ENCODE results near the gene HINT2.

HINT2 gene

DNA sequence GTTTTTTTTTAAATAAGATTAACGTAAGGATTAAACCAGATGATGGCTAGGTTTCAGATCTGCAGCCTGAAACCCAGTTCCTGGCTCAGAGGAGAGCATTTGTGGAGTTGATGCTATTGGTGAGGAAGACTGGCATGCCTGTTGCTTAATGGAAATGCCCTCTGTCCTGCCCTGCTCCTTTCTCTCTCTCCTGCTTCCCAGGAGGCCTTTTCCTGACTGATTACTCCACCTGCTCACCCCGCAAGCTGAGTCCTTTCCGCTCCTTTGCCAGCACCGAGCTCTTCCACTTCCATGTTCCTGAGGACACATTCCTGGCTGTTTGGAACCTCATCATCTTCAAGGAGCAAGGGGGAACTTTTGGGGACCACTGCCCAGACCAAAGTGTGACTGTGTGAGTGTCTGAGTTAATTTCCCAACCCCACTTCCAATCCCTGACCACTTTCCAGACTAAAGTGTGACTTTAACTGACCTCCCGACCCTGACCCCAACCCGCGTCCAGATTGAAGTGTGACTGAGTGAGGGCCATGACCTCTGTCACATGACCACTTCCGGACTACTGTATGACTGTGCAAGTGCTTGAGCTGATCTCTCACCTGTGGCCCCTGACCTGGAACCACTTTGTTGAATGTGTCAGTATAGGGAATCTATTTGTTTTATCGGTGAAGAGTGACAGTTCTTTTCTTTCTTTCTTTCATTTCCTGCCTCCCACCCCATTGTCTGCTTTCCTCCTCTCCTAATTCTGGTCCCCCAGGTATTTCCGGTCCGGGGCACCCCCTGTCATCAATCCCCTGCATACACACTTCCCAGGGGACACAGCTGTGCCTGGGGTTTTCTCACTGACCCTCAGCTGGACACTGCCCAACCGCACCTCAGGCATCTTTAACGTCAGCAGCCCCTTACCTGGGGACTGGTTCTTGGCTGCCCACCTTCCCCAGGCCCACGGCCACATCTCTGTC, 19.7 kb upstream of the HINT2 start:
- peaks cover 3% of the 10 kb centered on the region for H3K4me1 ChIP-seq (ENCODE audit: insufficient read depth, poor library complexity, severe bottlenecking)
- no peaks in the 10 kb centered on the region for H3K27me3 ChIP-seq (ENCODE audit: insufficient read depth, poor library complexity, severe bottlenecking)
- H3K36me3 ChIP-seq (ENCODE audit: low read depth): no peaks in the 10 kb centered on the region
- no peak for ATAC-seq (ENCODE audit: low read depth)
- no peak overlapping the region for H3K4me3 ChIP-seq (ENCODE audit: severe bottlenecking)
- no peak for DNase-seq (ENCODE audit: low spot score)
- no peak overlapping the region for H3K27ac ChIP-seq (ENCODE audit: poor library complexity, severe bottlenecking)
- TF ChIP-seq CTCF (IDR thresholded peaks at IDR 0.05; ENCODE audit: poor library complexity, severe bottlenecking): no peak
- H3K9me3 ChIP-seq (ENCODE audit: severe bottlenecking): no peaks in the 10 kb centered on the region

DNA sequence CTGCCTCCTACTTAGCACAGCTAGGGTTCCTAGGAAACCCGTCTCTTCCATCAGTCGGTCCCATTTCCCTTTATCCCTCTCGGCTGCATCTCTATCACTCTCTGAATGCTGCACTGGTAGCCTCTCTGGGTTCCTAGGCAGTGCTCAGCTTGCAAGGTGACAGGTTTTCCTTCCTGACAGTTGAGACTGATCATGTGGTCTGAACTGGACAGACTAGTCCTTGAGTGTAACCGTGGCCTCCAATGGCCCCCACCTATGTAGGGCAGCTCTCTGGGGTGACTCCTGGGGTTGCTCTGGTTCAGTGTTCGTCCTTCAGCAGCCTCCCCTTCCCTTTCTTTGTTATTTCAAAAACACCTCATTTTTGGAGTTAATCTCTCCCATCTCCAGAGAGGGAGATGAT, 18.0 kb upstream of the HINT2 start:
- ATAC-seq (ENCODE audit: low read depth) (no peak), DNase-seq (ENCODE audit: low spot score) (no peak)
- Histone ChIP-seq H3K9me3 (ENCODE audit: severe bottlenecking) (no peaks in the 10 kb centered on the region), H3K4me1 (ENCODE audit: insufficient read depth, poor library complexity, severe bottlenecking) (peaks cover 3% of the 10 kb centered on the region), H3K27me3 (ENCODE audit: insufficient read depth, poor library complexity, severe bottlenecking) (no peaks in the 10 kb centered on the region), H3K4me3 (ENCODE audit: severe bottlenecking) (no peak overlapping the region), H3K27ac (ENCODE audit: poor library complexity, severe bottlenecking) (no peak overlapping the region), H3K36me3 (ENCODE audit: low read depth) (no peaks in the 10 kb centered on the region)
- no peak for TF ChIP-seq CTCF (IDR thresholded peaks at IDR 0.05; ENCODE audit: poor library complexity, severe bottlenecking)

DNA sequence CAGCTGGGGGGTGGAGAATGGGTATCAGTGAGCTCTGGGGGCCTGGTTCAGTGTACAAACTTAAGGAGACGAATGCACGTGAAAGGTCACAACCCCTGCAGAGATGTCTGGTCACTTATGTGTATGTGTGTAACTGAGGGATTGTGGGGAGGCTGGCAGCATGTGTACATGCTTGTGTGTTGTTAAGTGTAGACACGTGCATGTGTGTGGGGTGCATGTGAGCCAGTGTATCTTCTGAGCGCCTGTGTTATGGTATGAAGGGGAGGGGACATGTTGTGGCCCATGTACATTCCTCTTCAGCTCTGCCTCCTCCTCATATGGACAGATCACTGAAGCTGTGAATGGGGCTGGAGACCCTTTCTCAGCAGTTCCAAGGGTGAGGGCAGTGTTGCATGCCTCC, 16.2 kb upstream of the HINT2 start:
- TF ChIP-seq CTCF (IDR thresholded peaks at IDR 0.05; ENCODE audit: poor library complexity, severe bottlenecking): no peak
- ATAC-seq (ENCODE audit: low read depth) (no peak), DNase-seq (ENCODE audit: low spot score) (no peak)
- Histone ChIP-seq H3K27me3 (ENCODE audit: insufficient read depth, poor library complexity, severe bottlenecking) (no peaks in the 10 kb centered on the region), H3K27ac (ENCODE audit: poor library complexity, severe bottlenecking) (no peak overlapping the region), H3K4me3 (ENCODE audit: severe bottlenecking) (no peak overlapping the region), H3K36me3 (ENCODE audit: low read depth) (no peaks in the 10 kb centered on the region), H3K4me1 (ENCODE audit: insufficient read depth, poor library complexity, severe bottlenecking) (peaks cover 3% of the 10 kb centered on the region), H3K9me3 (ENCODE audit: severe bottlenecking) (no peaks in the 10 kb centered on the region)

GRCh38 chr9:35829764-35830096, 14.9 kb upstream of the HINT2 start:
- Histone ChIP-seq H3K9me3 (ENCODE audit: severe bottlenecking) (no peaks in the 10 kb centered on the region), H3K4me1 (ENCODE audit: insufficient read depth, poor library complexity, severe bottlenecking) (peaks cover 3% of the 10 kb centered on the region), H3K27ac (ENCODE audit: poor library complexity, severe bottlenecking) (peak overlapping the region; percentile 23), H3K36me3 (ENCODE audit: low read depth) (no peaks in the 10 kb centered on the region), H3K4me3 (ENCODE audit: severe bottlenecking) (peak overlapping the region; percentile 67), H3K27me3 (ENCODE audit: insufficient read depth, poor library complexity, severe bottlenecking) (no peaks in the 10 kb centered on the region)
- ATAC-seq (ENCODE audit: low read depth) (no peak; the same call in 1 of the 3 replicates), DNase-seq (ENCODE audit: low spot score) (no peak)
- no peak for TF ChIP-seq CTCF (IDR thresholded peaks at IDR 0.05; ENCODE audit: poor library complexity, severe bottlenecking)

Data from RWPE2 (cell line).